Measurements from ENCODE around the gene GSK3A. TPM values are rescaled to one million over a fixed set of nuclear protein-coding genes. Genes with fewer than 3 reads are reported as not detected.

GSK3A gene
- total and polyA plus RNA-seq, 9 of the 15 experiments (the other 6 are each of a cell fraction or from before 2014, with no cell fraction given): 0.62 to 90.7 (median 33.3) TPM

DNA sequence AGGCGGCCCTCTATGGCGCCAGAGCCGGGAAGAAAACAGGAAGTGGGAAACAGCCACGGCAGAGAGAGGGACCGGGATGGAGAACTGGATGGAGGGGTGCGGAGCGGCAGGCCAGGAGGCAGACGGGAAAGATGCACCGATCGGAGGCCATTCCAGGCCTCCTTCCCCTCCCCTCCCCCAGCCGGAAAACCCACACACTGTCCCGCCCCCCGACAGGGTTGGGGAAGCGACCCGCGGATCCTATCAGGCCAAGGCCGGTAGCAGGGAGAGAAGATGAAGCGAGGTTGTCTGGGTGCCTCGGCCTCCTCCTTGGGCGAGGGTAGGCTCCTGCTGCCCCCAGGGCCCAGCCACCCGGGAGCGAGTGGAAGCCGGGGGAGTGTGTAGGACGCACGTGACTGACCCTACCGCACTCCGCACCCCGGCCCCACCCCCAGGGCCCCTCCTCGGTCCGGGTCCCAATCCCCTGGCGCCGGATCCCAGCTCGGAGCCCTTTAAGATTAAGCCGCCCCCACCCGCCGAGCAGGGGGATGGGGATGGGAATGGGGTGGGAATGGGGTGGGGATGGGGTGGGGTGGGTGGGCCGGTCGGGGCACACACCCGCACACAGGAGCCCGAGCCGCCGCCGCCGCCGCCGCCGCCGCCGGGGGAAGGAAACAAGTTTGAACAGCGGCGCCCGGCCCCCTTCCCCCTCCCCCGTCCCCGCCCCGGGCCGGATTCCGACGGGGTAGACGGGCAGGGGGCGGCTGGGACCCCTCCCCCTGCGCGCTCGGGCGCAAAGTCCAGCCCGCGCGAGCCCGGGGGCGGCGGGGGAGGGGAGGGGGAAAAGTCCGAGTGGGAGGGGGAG lies 11.1 kb upstream of the GSK3A start (continued):
- TF ChIP-seq PHB (CRISPR knock-in tag; IDR thresholded peaks at IDR 0.05) (no peak), CBFB (CRISPR knock-in tag; IDR thresholded peaks at IDR 0.05) (no peak), RAD51 (IDR thresholded peaks at IDR 0.05; ENCODE audit: borderline replicate concordance, low read depth) (peak; percentile 40; the same call in 1 of the 2 replicates), E2F3 (CRISPR knock-in tag; IDR thresholded peaks at IDR 0.05) (no peak), MAFK (IDR thresholded peaks at IDR 0.05; ENCODE audit: low read length) (no peak), RCOR1 (IDR thresholded peaks at IDR 0.05; ENCODE audit: borderline replicate concordance in 1 of 2, low read depth in 2 of 2, low read length in 2 of 2) (no peak), PCBP1 (IDR thresholded peaks at IDR 0.05; ENCODE audit: low read depth, low read length, poor library complexity, severe bottlenecking) (peak; percentile 89), TAF15 (IDR thresholded peaks at IDR 0.05; ENCODE audit: low read depth, low read length) (no peak), ZNF354B (CRISPR knock-in tag; IDR thresholded peaks at IDR 0.05) (no peak)
- TF ChIP-seq, protein P1, sequence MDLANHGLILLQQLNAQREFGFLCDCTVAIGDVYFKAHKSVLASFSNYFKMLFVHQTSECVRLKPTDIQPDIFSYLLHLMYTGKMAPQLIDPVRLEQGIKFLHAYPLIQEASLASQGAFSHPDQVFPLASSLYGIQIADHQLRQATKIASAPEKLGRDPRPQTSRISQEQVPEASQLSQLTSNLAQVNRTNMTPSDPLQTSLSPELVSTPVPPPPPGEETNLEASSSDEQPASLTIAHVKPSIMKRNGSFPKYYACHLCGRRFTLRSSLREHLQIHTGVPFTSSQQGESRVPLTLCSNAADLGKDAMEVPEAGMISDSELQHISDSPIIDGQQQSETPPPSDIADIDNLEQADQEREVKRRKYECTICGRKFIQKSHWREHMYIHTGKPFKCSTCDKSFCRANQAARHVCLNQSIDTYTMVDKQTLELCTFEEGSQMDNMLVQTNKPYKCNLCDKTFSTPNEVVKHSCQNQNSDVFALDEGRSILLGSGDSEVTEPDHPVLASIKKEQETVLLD (IDR thresholded peaks at IDR 0.05): 0 out of 2 replicates have a peak, but pooled peaks have one; percentile 32
- TF ChIP-seq, protein P2, sequence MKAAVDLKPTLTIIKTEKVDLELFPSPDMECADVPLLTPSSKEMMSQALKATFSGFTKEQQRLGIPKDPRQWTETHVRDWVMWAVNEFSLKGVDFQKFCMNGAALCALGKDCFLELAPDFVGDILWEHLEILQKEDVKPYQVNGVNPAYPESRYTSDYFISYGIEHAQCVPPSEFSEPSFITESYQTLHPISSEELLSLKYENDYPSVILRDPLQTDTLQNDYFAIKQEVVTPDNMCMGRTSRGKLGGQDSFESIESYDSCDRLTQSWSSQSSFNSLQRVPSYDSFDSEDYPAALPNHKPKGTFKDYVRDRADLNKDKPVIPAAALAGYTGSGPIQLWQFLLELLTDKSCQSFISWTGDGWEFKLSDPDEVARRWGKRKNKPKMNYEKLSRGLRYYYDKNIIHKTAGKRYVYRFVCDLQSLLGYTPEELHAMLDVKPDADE (conservative IDR thresholded peaks at IDR 0.05; ENCODE audit: control insufficient read depth, low read depth, low read length): peak; percentile 78
- TF ChIP-seq, protein P3, sequence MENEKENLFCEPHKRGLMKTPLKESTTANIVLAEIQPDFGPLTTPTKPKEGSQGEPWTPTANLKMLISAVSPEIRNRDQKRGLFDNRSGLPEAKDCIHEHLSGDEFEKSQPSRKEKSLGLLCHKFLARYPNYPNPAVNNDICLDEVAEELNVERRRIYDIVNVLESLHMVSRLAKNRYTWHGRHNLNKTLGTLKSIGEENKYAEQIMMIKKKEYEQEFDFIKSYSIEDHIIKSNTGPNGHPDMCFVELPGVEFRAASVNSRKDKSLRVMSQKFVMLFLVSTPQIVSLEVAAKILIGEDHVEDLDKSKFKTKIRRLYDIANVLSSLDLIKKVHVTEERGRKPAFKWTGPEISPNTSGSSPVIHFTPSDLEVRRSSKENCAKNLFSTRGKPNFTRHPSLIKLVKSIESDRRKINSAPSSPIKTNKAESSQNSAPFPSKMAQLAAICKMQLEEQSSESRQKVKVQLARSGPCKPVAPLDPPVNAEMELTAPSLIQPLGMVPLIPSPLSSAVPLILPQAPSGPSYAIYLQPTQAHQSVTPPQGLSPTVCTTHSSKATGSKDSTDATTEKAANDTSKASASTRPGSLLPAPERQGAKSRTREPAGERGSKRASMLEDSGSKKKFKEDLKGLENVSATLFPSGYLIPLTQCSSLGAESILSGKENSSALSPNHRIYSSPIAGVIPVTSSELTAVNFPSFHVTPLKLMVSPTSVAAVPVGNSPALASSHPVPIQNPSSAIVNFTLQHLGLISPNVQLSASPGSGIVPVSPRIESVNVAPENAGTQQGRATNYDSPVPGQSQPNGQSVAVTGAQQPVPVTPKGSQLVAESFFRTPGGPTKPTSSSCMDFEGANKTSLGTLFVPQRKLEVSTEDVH (IDR thresholded peaks at IDR 0.05; ENCODE audit: low read depth, partially characterized antibody): no peak
- TF ChIP-seq, protein P4, sequence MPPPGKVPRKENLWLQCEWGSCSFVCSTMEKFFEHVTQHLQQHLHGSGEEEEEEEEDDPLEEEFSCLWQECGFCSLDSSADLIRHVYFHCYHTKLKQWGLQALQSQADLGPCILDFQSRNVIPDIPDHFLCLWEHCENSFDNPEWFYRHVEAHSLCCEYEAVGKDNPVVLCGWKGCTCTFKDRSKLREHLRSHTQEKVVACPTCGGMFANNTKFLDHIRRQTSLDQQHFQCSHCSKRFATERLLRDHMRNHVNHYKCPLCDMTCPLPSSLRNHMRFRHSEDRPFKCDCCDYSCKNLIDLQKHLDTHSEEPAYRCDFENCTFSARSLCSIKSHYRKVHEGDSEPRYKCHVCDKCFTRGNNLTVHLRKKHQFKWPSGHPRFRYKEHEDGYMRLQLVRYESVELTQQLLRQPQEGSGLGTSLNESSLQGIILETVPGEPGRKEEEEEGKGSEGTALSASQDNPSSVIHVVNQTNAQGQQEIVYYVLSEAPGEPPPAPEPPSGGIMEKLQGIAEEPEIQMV (tag; conservative IDR thresholded peaks at IDR 0.05; ENCODE audit: low read depth): peak; percentile 92
- TF ChIP-seq, protein P5, sequence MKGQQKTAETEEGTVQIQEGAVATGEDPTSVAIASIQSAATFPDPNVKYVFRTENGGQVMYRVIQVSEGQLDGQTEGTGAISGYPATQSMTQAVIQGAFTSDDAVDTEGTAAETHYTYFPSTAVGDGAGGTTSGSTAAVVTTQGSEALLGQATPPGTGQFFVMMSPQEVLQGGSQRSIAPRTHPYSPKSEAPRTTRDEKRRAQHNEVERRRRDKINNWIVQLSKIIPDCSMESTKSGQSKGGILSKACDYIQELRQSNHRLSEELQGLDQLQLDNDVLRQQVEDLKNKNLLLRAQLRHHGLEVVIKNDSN (CRISPR knock-in tag; IDR thresholded peaks at IDR 0.05): peak; percentile 55
